ENCODE measurements around the gene TIAM2. TPM values are rescaled to one million over a fixed set of nuclear protein-coding genes. Genes with fewer than 3 reads are reported as not detected.

TIAM2 gene
- total RNA-seq, 1 experiment from 2014 or later, result 3.8 TPM

GRCh38 chr6:155247618-155248007 lies 252.5 kb downstream of the TIAM2 start:
- no peaks in the 10 kb centered on the region for H3K9me3 Mint-ChIP-seq (ENCODE audit: unreplicated experiment)
- BruUV-seq (replicated peaks), result no TSS peak
- intact Hi-C loops (cut with micrococcal nuclease; ENCODE audit: unreplicated experiment), result loop anchor here (1.0 to 10.0 kb wide), 4 partner anchors 23 to 383 kb away; no protein-coding TSS in a partner anchor
- no peaks in the 10 kb centered on the region for H3K27me3 ChIP-seq (replicated peaks; ENCODE audit: control insufficient read depth, insufficient read depth, low read length)
- no peak overlapping the region for H3K4me3 ChIP-seq (ENCODE audit: low read depth, low read length)
- DNase-seq, result peak; percentile 52 to 60
- no peak for TF ChIP-seq CTCF (IDR thresholded peaks at IDR 0.05; ENCODE audit: insufficient read depth in 1 of 2, low read depth in 1 of 2, low read length in 1 of 2, severe bottlenecking in 1 of 2, unreplicated experiment in 1 of 2)
- ChIA-PET CTCF (interaction anchor here (1.3 to 2.1 kb wide), 2 partner anchors 70 to 380 kb away, joined by 6 to 53 read pairs; no protein-coding TSS in a partner anchor), POLR2A (interaction anchor here (0.5 kb wide), 1 partner anchor 23 kb away, joined by 3 read pairs; no protein-coding TSS in a partner anchor)
- H3K36me3 Mint-ChIP-seq (ENCODE audit: insufficient read depth, unreplicated experiment), result peaks cover 21% of the 10 kb centered on the region
- H3K4me1 ChIP-seq, result peaks cover 21% of the 10 kb centered on the region
- no peaks in the 10 kb centered on the region for H3K27me3 Mint-ChIP-seq (ENCODE audit: insufficient read depth, unreplicated experiment)
- peaks cover 3% of the 10 kb centered on the region; the same call in 1 of the 2 replicates for H3K36me3 ChIP-seq (ENCODE audit: control insufficient read depth, insufficient read depth, low read length)
- H3K4me3 Mint-ChIP-seq (ENCODE audit: unreplicated experiment), result no peak overlapping the region
- H3K4me1 Mint-ChIP-seq (ENCODE audit: low read depth, unreplicated experiment), result peaks cover 11% of the 10 kb centered on the region
- H3K27ac Mint-ChIP-seq (ENCODE audit: unreplicated experiment), result peak overlapping the region; percentile 69
- H3K9me3 ChIP-seq, result no peaks in the 10 kb centered on the region

DNA sequence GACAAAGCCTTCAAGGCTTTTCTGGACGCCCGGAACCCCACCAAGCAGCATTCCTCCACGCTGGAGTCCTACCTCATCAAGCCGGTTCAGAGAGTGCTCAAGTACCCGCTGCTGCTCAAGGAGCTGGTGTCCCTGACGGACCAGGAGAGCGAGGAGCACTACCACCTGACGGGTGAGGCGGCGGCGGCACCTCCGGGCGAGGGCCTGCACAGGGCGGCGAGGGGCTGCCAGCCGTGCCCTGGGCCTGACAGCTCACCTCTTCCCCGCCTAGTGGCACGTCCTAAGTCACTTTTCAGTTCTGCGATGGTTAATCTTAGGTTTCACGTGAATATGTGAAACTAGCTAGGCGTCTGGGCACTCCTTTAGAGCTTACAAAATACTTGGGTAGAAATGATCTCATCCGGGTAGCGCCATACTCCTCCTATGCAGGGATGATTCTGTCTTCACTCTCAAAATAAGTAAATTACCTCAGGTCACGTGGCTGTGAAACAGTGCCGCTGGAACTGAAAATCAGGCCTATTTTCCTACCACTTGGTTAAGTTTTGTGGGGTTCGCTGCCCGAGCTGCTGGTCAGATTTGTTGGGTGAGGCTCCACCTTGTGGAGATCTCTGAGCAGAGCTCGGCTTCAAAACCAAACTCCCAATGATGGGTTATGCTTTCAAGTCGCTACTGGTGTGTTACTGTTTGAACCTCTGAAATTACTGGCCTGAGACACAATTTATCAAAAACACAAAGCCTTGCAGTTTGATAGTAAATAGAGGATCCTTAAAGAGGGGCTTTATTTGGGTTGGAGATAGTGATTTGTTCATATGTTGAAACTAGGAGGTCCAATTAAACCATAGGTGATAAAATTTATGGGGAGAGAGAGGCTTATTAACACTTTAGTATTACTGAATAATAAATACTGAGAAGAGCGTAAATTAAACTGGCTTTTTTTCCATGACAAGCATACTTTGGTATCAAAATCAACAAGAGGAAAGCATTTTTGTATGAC lies 253.2 kb downstream of the TIAM2 start:
- BruUV-seq (replicated peaks), result TSS peak; percentile 41
- peaks cover 4% of the 10 kb centered on the region; the same call in 1 of the 2 replicates for H3K36me3 ChIP-seq (ENCODE audit: control insufficient read depth, insufficient read depth, low read length)
- TF ChIP-seq CTCF (IDR thresholded peaks at IDR 0.05; ENCODE audit: insufficient read depth in 1 of 2, low read depth in 1 of 2, low read length in 1 of 2, severe bottlenecking in 1 of 2, unreplicated experiment in 1 of 2), result peak; percentile 53 to 66
- peaks cover 28% of the 10 kb centered on the region for H3K36me3 Mint-ChIP-seq (ENCODE audit: insufficient read depth, unreplicated experiment)
- no peaks in the 10 kb centered on the region for H3K9me3 Mint-ChIP-seq (ENCODE audit: unreplicated experiment)
- H3K27ac Mint-ChIP-seq (ENCODE audit: unreplicated experiment), result peak overlapping the region; percentile 69
- ChIA-PET POLR2A (interaction anchor here (0.5 kb wide), 1 partner anchor 24 kb away, joined by 3 read pairs; no protein-coding TSS in a partner anchor), CTCF (interaction anchor here (1.0 to 2.1 kb wide), 3 partner anchors 10 to 380 kb away, joined by 3 to 53 read pairs (median 6); no protein-coding TSS in a partner anchor)
- H3K9me3 ChIP-seq, result no peaks in the 10 kb centered on the region
- intact Hi-C loops (cut with micrococcal nuclease; ENCODE audit: unreplicated experiment), result loop anchor here (1.0 to 10.0 kb wide), 4 partner anchors 24 to 384 kb away; no protein-coding TSS in a partner anchor
- peaks cover 11% of the 10 kb centered on the region for H3K4me1 Mint-ChIP-seq (ENCODE audit: low read depth, unreplicated experiment)
- no peaks in the 10 kb centered on the region for H3K27me3 Mint-ChIP-seq (ENCODE audit: insufficient read depth, unreplicated experiment)
- H3K4me3 Mint-ChIP-seq (ENCODE audit: unreplicated experiment), result no peak overlapping the region
- peaks cover 21% of the 10 kb centered on the region for H3K4me1 ChIP-seq
- no peak overlapping the region for H3K4me3 ChIP-seq (ENCODE audit: low read depth, low read length)
- H3K27me3 ChIP-seq (replicated peaks; ENCODE audit: control insufficient read depth, insufficient read depth, low read length), result no peaks in the 10 kb centered on the region
- DNase-seq, result peak; percentile 54 to 55

DNA sequence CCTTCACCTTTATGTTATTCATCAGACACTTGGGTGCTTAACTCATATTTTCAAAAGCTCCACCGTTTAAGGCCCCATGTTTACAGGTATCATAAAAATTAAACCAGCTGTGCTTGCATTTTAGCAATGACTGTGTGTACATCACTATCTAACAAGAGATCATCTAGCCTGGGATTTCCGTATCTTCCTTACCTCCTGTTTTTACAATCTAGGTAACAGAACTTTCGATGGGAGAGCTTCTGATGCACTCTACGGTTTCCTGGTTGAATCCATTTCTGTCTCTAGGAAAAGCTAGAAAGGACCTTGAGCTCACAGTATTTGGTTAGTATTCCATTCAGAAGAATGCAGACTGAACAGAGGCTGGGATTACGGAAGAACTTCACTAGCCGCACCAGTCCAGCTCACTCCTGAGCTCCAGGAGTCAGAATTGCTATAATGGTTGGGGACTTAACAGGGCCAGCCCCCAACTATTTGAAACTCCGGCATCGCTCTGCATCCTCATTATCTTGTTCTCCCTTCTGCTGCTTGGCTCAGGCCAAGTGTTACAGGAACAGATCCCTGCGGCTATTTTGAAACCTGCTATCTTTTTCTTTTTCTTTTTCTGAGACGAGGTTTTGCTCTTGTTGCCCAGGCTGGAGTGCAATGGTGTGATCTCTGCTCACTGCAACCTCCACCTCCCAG lies 255.7 kb downstream of the TIAM2 start:
- Mint-ChIP-seq H3K9me3 (ENCODE audit: unreplicated experiment) (no peaks in the 10 kb centered on the region), H3K27ac (ENCODE audit: unreplicated experiment) (no peak overlapping the region), H3K4me3 (ENCODE audit: unreplicated experiment) (no peak overlapping the region), H3K36me3 (ENCODE audit: insufficient read depth, unreplicated experiment) (peaks cover 46% of the 10 kb centered on the region), H3K27me3 (ENCODE audit: insufficient read depth, unreplicated experiment) (no peaks in the 10 kb centered on the region), H3K4me1 (ENCODE audit: low read depth, unreplicated experiment) (peaks cover 11% of the 10 kb centered on the region)
- H3K9me3 ChIP-seq, result no peaks in the 10 kb centered on the region
- intact Hi-C loops (cut with micrococcal nuclease; ENCODE audit: unreplicated experiment), result no loop called here
- peaks cover 21% of the 10 kb centered on the region for H3K4me1 ChIP-seq
- POLR2A ChIA-PET, result interaction anchor here (0.6 kb wide), 1 partner anchor 66 kb away, joined by 4 read pairs; no protein-coding TSS in a partner anchor
- BruUV-seq (replicated peaks), result no TSS peak
- H3K36me3 ChIP-seq (ENCODE audit: control insufficient read depth, insufficient read depth, low read length), result peaks cover 4% of the 10 kb centered on the region; the same call in 1 of the 2 replicates
- no peaks in the 10 kb centered on the region for H3K27me3 ChIP-seq (replicated peaks; ENCODE audit: control insufficient read depth, insufficient read depth, low read length)
- CTCF ChIA-PET, result no interaction called here
- DNase-seq, result no peak
- H3K4me3 ChIP-seq (ENCODE audit: low read depth, low read length), result no peak overlapping the region
- no peak for TF ChIP-seq CTCF (IDR thresholded peaks at IDR 0.05; ENCODE audit: insufficient read depth in 1 of 2, low read depth in 1 of 2, low read length in 1 of 2, severe bottlenecking in 1 of 2, unreplicated experiment in 1 of 2)

Data from Caco-2 (cell line).